PC-3 (cell line): ENCODE results near the gene TXNIP. TPM values are rescaled to one million over a fixed set of nuclear protein-coding genes. Genes with fewer than 3 reads are reported as not detected.

Experiments
- ATAC-seq: fragments of 200-7000 bp; cut with Tn5 transposase; 2 replicates; pipeline ENCODE4 v1.9.1; 2020; ENCODE audit warnings: mild to moderate bottlenecking, moderate library complexity
- BruUV-seq: library from RNA; stranded (reverse); fragments of 400-500 nt; replicated peaks from 2 replicates; lab custom pipeline; 2021; lab: Mats Ljungman, UMichigan
- CTCF ChIA-PET: fragments of 300-600 bp; sonication (Branson Sonifier 250); formaldehyde crosslinking; loops from one replicate; lab custom pipeline; 2022; ENCODE audit warnings: antibody characterized with exemption; lab: Charles Lee
- POLR2A ChIA-PET: fragments of 300-600 bp; sonication (Branson Sonifier 250); formaldehyde crosslinking; loops from one replicate; lab custom pipeline; 2022; ENCODE audit warnings: antibody characterized with exemption; ENCODE audit not compliant: unreplicated experiment; lab: Charles Lee
- DNase-seq: peaks from one replicate; pipeline ENCODE4 v3.0.0-alpha.2; 2015
- H2AFZ ChIP-seq: fragments of 300-600 bp; sonication (generic); 2 replicates; pipeline ENCODE4 v1.6.0; 2016; ENCODE audit warnings: antibody characterized with exemption, low read length
- H3F3A ChIP-seq: fragments of 300-600 bp; sonication (generic); one replicate; pipeline ENCODE4 v1.6.0; 2017; ENCODE audit warnings: antibody characterized with exemption, low read length, control low read depth, mild to moderate bottlenecking; ENCODE audit not compliant: unreplicated experiment
- H3K27ac ChIP-seq: fragments of 300-600 bp; sonication (generic); 2 replicates; pipeline ENCODE4 v1.5.1; 2016; ENCODE audit warnings: mild to moderate bottlenecking, low read length
- H3K27me3 ChIP-seq: fragments of 300-600 bp; sonication (generic); 2 replicates; pipeline ENCODE4 v1.6.1; 2016; ENCODE audit warnings: low read length, mixed read lengths
- H3K36me3 ChIP-seq: fragments of 300-600 bp; sonication (generic); 2 replicates; pipeline ENCODE4 v1.6.1; 2016; ENCODE audit warnings: low read depth, mixed run types, low read length, mixed read lengths
- H3K4me1 ChIP-seq: fragments of 300-600 bp; sonication (generic); 2 replicates; pipeline ENCODE4 v1.5.1; 2016; ENCODE audit warnings: low read length; ENCODE audit not compliant: insufficient read depth
- H3K4me2 ChIP-seq: fragments of 300-600 bp; sonication (generic); 2 replicates; pipeline ENCODE4 v1.6.0; 2016; ENCODE audit warnings: low read length
- H3K4me3 ChIP-seq: fragments of 300-600 bp; sonication (generic); 2 replicates; pipeline ENCODE4 v1.5.1; 2016; ENCODE audit warnings: mild to moderate bottlenecking, low read length, mixed read lengths
- H3K79me2 ChIP-seq: fragments of 300-600 bp; sonication (generic); 2 replicates; pipeline ENCODE4 v1.6.1; 2017; ENCODE audit warnings: low read length, mixed read lengths
- H3K9ac ChIP-seq: fragments of 300-600 bp; sonication (generic); 2 replicates; pipeline ENCODE4 v1.6.0; 2016; ENCODE audit warnings: mild to moderate bottlenecking, low read length
- H3K9me2 ChIP-seq: fragments of 300-600 bp; sonication (generic); replicated peaks from 2 replicates; pipeline ENCODE4 v1.6.1; 2016; ENCODE audit warnings: mixed run types, low read length, mixed read lengths
- H3K9me3 ChIP-seq: fragments of 300-600 bp; sonication (generic); 2 replicates; pipeline ENCODE4 v1.6.1; 2016; ENCODE audit warnings: low read length, mixed read lengths
- H4K20me1 ChIP-seq: fragments of 300-600 bp; sonication (generic); 2 replicates; pipeline ENCODE4 v1.6.1; 2016; ENCODE audit warnings: low read length, mixed read lengths
- EZH2 ChIP-seq: fragments of 300-600 bp; sonication (generic); IDR thresholded peaks from one replicate; pipeline ENCODE4 v1.6.1; 2017; ENCODE audit warnings: antibody characterized with exemption, mild to moderate bottlenecking, low read length; ENCODE audit not compliant: unreplicated experiment
- EZH2phosphoT487 ChIP-seq: fragments of 300-600 bp; sonication (generic); IDR thresholded peaks from 2 replicates; pipeline ENCODE4 v1.6.1; 2018; ENCODE audit warnings: mild to moderate bottlenecking, antibody characterized with exemption, low read length, borderline replicate concordance
- intact Hi-C: fragments of 100-400 bp; cut with micrococcal nuclease; formaldehyde crosslinking; loops from 2 replicates; pipeline ENCODE4 v1.9.0; 2023
- total RNA-seq: library from RNA; depleted of rRNA; stranded (reverse); fragments of >200 nt; gene quantifications from 2 replicates; pipeline ENCODE4 v1.2.3, GENCODE V29; 2014
- TF ChIP-seq, protein P1 (sequence below): fragments of 300-600 bp; sonication (generic); conservative IDR thresholded peaks from 2 replicates; pipeline ENCODE4 v1.5.1; 2017; ENCODE audit warnings: antibody characterized with exemption, low read depth, mild to moderate bottlenecking, low read length

The TXNIP gene
- total RNA-seq, 1 experiment from 2014 or later = 45.3 TPM

DNA sequence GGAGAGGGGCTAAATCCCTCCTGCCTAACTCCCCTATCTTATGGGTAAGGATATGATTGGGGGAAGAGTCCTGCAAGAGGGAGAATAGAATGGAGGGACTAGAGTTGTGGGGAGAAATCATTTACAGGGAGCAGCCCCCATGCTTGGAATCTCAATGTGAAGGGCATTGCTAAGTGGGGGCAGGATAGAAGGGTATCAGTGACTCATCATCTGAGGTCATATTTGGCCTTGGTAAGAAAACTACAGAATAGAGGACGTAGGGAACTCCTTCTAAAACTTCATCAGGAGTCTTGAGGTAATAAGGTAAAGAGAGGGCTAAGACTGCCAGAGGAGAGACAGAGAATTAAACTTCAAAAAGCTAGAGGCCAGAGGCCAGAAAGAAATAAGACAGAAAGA lies 24.7 kb upstream of the TXNIP start:
- H3K4me2 ChIP-seq = no peak overlapping the region
- ATAC-seq (no peak), DNase-seq (no peak)
- no peaks in the 10 kb centered on the region for H3K9me3 ChIP-seq
- H3K27ac ChIP-seq = no peak overlapping the region
- H3F3A ChIP-seq = no peaks in the 10 kb centered on the region
- BruUV-seq = no TSS peak
- TF ChIP-seq EZH2phosphoT487 = no peak
- TF ChIP-seq, protein P1, sequence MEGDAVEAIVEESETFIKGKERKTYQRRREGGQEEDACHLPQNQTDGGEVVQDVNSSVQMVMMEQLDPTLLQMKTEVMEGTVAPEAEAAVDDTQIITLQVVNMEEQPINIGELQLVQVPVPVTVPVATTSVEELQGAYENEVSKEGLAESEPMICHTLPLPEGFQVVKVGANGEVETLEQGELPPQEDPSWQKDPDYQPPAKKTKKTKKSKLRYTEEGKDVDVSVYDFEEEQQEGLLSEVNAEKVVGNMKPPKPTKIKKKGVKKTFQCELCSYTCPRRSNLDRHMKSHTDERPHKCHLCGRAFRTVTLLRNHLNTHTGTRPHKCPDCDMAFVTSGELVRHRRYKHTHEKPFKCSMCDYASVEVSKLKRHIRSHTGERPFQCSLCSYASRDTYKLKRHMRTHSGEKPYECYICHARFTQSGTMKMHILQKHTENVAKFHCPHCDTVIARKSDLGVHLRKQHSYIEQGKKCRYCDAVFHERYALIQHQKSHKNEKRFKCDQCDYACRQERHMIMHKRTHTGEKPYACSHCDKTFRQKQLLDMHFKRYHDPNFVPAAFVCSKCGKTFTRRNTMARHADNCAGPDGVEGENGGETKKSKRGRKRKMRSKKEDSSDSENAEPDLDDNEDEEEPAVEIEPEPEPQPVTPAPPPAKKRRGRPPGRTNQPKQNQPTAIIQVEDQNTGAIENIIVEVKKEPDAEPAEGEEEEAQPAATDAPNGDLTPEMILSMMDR = no peak
- TF ChIP-seq EZH2 = no peak
- no peak overlapping the region for H3K4me3 ChIP-seq
- no peaks in the 10 kb centered on the region for H3K36me3 ChIP-seq
- H2AFZ ChIP-seq = no peak overlapping the region
- no peaks in the 10 kb centered on the region for H3K9me2 ChIP-seq
- H3K9ac ChIP-seq = no peak overlapping the region
- 0 out of 2 replicates have a peak, but pooled peaks cover 6% of the 10 kb centered on the region for H3K27me3 ChIP-seq
- H3K79me2 ChIP-seq = no peaks in the 10 kb centered on the region
- no peaks in the 10 kb centered on the region for H4K20me1 ChIP-seq
- ChIA-PET POLR2A (no interaction called here), CTCF (interaction anchor here (0.6 to 1.5 kb wide), 2 partner anchors 11 kb away, joined by 4 to 7 read pairs; no protein-coding TSS in a partner anchor)
- no peaks in the 10 kb centered on the region for H3K4me1 ChIP-seq
- intact Hi-C loops = no loop called here

DNA sequence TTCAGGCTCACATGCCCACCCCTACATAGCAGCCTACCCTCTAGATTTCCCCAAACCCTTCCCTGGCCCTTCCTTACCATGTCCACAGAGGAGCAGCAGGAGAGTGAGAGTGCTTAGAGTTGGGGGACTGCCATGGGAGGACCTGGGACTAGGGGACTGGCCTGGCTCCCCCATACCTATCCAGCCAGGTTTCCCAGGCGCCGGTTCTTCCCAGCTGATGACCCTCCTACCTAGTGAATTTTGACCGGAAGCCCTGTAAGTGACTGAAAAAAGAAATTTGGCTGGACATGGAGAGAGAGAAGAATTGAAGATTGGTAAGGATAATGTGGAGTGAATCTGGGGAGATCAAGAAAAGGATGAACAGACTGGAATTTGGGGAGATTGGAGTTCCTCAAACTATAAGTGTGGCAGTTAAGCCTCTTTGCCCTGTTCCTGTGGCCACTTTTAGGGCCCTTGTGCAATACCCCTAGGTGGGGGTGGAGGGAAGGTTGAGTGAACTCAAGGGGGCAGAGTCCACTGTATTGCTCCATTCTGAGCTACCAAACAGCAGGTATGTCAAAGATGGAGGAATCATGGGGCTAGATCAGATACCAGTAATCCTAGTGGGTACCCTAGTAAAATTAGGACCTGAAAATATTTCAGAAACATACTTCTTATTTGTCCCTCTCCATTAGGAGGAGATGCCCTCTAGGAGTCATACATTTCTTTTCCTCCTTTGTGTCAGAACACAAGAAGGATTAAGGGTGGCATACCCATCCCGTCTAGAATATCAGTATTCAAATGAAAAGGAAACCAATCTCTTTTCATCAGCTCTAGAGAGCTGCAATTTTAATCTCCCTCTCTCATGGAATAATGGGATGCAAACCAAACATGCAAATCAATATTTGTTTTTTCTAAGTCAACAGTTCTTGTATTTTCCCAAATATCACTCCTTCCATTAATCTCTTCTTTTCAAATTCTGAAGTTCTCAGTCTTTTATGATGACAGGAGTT lies 24.0 kb upstream of the TXNIP start:
- ATAC-seq (no peak), DNase-seq (no peak)
- intact Hi-C loops = no loop called here
- Histone ChIP-seq H3K36me3 (no peaks in the 10 kb centered on the region), H3K9me2 (no peaks in the 10 kb centered on the region), H3K9me3 (no peaks in the 10 kb centered on the region), H3F3A (no peaks in the 10 kb centered on the region), H3K4me3 (no peak overlapping the region), H3K4me1 (no peaks in the 10 kb centered on the region), H2AFZ (no peak overlapping the region), H3K4me2 (no peak overlapping the region), H3K27me3 (0 out of 2 replicates have a peak, but pooled peaks cover 6% of the 10 kb centered on the region), H3K79me2 (no peaks in the 10 kb centered on the region), H3K27ac (no peak overlapping the region), H4K20me1 (no peaks in the 10 kb centered on the region), H3K9ac (no peak overlapping the region)
- no TSS peak for BruUV-seq
- ChIA-PET CTCF (interaction anchor here (0.6 to 1.5 kb wide), 3 partner anchors 10 to 12 kb away, joined by 4 to 10 read pairs (median 7); no protein-coding TSS in a partner anchor), POLR2A (no interaction called here)
- TF ChIP-seq EZH2phosphoT487 (no peak), EZH2 (no peak)
- TF ChIP-seq, protein P1 = no peak
